Fibroblast of skin of right biceps (primary cell): ENCODE data around the gene SLC38A2.
"Not testable (repeated sequence)": the region's sequence is repeated elsewhere in the genome, so short reads cannot be mapped to it uniquely, and the experiment has no call there.

Experiments
- DNase-seq: peaks from one replicate; pipeline ENCODE4 v3.0.0-alpha.2; 2013

Gene SLC38A2

DNA sequence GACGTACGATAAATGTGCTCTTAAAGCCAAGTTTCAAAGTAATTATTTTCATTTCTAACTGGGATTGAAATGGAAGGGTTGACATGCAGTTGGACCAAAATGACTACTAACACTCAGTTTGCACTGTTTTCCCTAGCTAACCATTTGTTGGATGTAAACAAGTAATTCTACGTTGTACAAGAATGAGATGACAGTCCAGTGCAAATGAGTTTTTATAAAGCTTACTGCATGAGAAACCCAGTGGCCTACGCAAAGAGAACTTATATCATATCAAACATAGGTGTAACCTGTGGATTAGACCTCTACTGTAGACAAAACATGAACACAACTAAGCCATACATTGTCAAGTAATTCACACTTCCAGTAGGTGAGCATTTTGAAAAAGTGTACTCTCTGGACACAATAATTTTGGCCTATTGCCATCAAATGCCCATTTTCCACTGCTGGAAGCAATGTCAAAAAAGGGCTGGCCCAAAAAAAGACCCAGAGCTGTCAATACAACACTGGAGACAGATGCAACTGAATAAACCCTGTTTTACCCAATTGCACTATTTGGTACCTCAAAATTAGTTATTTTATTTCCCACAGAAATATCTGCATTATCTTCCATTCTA is 12.8 kb downstream of the SLC38A2 start:
- no peak for DNase-seq

DNA sequence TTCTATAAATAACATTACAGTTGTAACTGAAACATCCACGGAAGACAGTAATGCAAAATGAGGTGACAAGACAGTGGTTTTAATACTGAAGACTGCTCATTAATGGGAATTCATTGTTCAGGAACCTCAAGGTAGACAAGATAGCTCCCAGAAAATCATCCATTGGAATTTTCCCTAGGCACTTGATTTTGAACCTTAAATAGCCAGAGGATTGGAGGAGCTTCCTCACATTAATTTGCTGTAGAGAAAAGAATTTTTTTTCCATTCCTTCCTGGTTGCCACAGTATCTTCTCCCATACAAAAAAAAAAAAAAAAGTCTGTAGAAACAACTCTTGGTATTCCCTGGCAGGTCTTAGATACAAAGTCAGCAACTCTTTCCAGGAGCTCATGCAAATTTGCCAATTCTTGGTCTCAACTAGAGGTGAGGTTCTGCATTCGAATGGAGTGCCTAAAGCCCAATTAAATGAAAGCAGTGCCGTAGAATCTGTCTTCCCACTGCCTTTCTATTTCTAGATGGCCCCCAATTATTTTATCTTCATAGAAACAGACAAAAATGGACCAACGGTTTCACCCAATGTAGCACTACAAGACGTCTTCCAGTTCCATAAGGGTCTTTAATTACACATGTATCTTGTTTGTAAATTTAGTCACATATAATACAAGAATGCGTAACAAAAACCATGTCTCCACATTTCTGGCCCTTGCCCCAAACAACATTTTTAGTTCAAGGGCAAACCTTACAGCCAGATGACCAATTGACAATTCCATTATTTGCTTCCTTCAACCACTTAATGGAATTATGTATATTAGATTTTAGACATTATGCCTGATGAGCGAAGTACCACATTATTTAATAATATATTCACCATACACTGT is 13.5 kb downstream of the SLC38A2 start:
- no peak for DNase-seq

DNA sequence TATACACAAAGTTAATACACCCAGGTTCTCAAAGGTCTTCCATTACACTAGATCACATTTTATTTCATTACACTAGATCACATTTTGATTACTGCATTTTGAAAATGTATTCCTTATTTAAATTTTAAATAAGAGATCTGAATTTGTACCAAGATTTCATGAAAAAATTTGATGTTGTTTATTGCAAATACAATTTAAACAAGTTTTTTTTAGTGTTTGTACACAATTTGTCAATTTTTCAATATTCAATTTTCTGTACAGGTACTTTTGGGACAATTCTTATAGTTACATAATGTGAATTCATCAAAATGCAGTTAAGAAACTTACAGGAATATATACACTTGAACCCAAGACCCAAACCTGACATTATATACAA is 14.3 kb downstream of the SLC38A2 start:
- DNase-seq: no peak

DNA sequence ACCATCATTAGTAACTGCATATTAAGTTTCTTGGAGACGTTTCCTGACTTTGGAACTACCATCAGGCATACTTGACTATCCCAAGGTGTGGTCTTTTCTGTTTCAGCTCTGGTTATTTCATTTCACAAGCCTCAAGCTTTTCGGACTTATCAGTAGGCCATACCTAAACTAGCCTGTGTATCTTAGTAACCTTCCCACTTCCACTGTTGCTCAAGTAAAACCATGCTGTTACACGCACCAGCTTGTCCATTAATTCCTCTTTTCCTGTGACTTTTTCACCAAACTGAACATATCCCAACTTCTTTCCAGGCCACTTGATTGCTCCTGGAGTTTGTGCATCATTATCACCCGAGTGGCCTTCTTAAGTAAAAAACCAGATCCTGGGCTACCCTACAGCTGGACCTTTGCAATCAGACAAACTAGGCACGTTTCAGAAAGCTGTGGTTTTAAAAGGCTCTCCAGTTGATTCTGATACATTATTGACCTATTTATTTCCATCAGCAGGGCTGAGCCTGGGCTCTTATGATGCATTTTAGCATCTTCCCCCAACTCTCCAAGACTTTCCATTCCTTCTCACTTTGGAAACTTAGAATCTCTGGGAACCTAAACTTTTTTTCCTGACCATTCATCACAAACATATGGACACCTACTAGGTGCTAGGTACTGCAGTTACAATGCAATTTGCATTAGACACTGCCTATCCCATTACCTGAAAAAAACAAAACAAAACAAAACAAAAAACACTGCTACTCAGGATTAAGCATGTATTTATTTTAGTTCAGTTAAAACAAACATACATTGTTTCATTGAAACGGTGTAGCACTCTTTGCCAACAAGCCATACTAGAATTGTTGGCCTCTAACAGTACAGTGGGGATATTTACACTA is 14.9 kb downstream of the SLC38A2 start:
- peak; percentile 86 for DNase-seq

DNA sequence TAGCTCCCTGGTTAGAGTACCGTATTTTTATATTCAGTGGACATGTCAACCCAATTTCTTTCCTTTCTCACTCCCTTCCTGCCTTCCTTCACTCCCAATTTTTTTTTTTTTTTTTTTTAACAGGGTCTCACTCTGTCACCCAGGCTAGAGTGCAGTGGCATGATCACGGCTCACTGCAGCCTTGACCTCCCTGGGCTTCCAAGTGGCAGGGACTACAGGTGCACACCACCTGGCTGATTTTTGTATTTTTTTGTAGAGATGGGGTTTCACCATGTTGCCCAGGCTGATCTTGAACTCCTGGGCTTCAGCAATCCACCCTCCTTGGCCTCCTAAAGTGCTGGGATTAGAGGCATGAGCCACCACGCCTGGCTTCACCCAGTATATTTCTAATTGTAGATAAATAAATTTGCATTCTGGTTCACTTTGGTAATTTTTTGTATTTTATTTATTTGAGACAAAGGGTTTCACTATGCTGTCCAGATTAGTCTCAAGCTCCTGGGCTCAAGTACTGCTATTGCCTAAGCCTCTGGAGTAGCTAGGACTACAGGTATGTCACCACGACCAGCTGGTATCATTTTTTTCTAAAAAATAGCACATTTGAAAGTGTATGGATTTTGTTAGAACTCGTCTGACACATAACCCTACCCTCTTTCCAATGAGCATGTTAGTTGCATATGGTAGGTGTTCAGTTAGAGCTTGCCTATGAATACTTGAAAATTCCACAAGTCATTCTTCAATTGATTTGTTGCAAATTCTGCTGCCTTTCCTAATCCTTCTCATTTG is 15.7 kb downstream of the SLC38A2 start:
- no peak for DNase-seq

DNA sequence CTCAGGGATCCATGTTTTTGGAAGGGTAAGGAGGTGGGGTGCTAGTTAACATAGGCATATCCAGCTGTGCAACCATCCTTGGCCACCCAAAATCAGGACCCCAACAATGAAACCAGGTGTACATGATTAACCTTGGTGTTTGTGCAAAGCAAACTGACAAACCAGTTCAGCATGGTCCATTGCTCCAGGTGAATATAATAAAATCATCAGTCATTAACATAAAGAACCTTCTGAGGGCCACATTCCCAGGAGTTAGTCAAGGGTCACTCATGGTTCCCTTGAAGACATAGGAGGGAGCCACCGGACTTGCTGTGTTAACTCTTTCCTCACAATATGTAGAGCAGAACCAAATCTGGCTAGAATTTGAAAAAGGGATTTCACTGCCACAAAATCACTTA is 17.8 kb downstream of the SLC38A2 start:
- no peak for DNase-seq

DNA sequence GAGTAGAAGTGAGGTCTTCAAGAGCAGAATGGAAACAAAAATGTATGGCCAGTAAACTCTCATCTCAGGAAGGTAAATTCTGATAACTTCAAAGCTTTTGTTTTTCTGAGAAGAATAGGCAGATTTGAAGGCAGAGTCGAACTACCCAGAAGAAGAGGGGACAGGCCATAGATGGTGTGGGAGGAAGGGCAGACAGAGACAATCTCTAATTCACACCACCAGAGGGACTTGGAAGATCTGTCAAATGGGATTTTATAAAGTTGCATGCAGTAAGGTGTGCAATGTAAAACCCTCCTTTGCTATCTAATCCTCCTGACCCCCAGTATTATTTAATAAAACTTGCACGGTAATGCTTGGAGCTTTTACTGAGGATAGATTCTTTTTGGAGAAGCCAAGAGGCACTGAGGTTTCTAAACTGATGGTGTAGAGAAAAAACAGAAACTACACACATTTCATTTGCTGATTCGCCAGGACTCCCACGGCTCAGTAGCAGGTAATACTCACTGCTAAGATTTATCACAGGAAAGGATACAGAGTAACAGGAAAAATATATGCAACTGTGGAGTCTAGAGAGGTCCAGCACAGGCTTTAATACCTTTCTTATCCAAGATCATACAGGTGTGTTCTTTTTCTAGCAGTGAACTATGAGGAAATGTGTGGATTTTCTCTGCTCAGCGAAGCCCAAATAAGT is 18.3 kb downstream of the SLC38A2 start:
- no peak for DNase-seq

DNA sequence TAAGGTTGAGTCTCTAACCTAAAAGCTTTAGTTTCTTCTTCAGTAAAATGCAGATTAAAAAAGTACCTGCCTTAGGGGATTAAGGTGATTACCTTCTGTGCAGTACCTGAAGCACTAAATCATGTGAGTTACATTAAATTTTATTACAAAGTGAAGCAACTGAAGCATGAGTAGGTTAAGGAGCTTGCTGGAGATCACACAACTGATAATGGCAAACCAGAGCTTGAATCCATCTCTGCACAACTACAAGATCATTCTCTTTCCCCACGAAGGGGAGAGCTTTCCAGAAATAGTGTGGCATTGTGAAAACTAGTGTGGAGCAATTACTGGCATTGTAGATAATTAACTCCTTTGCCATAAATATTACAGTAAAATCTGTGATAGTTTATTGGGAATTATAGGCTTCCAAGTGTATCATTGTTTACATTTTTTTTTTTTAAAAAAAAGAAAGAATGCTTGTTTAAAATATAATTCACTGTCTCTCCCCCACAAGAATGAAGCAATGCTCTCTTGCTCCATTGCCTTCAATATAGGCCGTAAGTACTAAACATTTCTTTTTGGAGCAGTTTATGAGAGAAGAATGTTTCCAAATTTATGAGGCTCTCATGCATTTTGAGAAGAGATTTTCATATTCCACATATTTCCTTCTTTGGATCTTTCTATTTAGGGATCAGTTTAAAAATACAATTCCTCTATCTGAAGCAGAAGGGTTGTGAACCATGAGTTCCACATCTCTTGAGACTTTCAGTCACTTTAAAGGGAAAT is 20.5 kb downstream of the SLC38A2 start:
- no peak for DNase-seq

DNA sequence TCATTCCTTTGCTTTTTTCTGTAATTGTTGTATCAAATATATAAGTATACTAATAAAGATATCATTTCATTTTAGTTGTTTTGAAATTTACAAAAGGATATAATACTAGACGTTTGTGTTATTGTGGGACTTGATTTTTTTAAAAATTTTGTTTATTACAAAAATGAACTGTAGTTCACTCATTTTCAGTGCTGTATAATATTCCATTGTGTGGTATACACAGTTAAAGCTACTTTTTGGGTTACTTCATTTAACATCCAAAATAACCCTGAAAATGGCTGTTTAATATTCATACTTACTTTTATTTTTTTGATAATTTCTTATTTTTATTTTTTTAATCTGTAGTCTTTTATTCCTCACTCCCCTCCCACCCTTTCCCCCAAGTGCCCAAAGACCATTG is 21.4 kb downstream of the SLC38A2 start:
- DNase-seq: no peak

DNA sequence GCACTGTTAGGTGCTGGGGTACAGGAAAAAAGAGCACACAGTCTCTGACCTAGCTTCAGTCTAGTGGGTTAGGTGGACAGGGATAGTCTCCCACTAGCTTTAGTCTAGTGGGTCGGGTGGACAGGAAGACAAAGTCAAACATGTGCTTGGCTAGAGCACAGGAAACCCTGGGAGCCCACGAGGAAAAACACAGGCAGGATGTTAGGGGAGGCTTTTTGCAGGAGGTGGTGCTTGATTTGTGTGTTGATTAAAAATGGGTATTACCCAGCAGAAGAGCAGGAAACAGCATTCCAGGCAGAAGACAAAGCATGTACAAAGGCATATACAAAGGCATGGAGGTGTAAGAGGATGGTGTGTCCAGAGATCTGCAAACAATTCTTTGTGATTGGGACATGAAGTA is 23.3 kb downstream of the SLC38A2 start:
- DNase-seq: no peak

DNA sequence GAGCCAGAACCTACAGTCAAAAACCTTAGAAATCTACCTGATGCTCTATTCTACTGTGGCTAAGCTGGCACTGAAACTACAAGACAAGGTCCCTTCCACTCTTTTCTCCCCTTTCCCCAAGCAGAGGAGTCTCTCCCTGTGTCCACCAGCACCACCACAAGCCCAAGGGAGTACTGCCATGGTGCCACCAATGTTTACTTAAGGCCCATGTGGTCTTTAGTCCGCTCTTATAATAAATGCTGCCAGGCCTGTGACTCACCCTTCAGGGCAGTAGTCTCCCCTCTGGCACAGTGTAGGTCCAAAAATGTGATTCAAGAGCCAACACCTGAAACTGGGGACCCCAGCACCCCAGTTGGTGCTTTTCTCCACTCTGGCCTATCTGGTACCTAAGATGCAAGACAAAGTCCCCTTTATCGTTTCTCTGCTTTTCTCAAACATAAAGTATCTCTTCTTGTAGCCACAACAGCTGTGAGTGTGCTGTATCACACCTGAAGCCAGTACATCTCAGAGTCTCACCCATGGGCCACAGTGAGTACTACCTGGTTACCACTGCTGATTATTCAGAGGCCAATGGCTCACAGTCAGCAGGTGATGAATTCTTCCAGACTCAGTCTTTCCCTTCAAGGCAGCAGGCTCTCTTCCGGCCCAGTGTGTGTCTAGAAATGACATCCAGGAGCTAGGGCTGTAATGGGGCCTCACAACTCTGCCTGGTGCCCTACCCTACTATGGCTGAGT is 29.3 kb downstream of the SLC38A2 start:
- no peak for DNase-seq

DNA sequence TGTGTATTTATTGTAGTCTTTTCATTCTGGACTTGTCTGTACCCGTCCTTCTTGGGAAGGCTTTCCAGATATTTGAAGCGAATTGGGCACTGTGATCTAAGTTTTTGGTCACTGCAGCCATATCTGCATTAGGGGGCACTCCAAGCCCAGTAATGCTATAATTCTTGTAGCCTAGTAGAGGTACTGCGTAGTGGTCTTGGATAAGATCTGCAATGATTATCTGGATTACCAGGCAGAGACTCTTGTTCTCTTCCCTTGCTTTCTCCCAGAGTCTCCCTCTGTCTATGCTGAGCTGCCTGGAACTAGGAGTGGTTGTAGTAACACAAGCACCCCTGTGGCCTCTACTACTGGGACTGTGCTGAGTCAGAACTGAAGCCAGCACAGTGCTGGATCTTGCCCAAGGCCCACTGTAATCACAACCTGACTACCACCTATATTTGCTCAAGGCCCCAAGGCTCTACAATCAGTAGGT is 30.0 kb downstream of the SLC38A2 start:
- peak; percentile 52 for DNase-seq

DNA sequence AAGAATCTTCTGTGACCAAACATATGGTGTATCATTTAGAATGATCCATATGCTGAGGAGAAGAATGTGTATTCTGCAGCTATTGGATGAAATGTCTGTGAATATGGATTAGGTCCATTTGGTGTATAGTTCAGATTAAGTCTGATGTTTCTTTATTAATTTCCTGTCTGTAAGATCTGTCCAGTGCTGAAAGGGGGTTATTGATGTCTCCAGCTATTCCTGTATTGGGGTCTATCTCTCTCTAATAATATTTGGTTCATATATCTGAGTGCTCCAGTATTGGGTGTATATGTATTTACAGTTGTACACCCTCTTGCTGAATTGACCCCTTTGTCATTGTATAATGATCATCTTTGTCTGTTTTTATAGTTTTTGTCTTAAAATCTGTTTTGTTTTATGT is 33.5 kb downstream of the SLC38A2 start:
- no peak for DNase-seq

DNA sequence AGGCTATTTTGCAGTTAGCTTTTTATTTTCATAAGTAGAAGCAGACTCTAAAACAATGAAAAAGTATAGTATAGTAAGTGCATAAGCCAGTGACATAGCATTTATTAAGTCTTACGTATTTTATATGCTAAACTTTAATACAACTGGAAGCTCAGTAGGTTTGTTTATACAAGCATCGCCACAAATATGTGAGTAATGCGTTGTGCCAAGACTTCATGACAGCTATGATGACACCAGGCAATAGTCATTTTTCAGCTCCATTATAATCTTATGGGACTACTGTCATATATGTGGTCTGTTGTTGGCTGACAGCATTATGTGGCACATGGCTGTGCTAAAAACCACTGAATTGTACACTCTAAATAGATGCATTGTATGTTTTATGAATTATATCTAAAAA is 40.3 kb downstream of the SLC38A2 start:
- DNase-seq: peak; percentile 74

DNA sequence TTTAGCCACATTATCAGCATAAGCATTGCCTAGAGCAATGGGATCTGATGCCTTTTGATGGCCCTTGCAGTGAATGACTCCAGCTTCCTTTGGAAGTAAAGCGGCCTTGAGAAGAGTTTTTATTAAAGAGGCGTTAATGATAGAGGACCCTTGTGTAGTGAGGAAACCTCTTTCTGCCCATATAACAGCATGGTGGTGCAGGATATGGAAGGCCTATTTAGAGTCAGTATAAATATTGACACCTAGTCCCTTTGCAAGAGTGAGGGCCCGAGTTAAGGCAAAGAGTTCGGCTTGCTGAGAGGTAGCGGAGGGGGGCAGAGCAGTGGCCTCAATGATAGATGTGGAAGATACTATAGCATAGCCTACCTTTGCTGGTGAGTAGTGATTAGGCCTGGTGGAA is 47.5 kb downstream of the SLC38A2 start:
- DNase-seq: not testable (repeated sequence)

DNA sequence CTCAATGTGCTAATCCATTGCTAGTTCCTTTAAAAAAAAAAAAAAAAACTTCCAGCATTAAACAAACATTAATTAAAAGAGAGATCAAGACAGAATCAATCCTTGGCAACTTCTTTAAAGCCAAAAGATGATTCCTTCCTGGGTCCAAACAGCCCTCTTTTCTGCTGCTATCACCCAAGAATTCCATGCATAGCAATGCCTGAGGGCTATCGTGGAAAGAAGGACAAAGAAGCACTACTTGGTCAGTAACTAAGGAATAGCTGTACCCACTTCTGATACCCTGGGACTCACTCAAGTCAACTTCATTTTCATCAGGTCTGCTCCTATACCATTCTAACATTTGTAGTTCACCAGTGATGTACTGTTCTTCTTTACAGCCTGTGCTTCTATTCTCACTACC is 51.8 kb downstream of the SLC38A2 start:
- no peak for DNase-seq

DNA sequence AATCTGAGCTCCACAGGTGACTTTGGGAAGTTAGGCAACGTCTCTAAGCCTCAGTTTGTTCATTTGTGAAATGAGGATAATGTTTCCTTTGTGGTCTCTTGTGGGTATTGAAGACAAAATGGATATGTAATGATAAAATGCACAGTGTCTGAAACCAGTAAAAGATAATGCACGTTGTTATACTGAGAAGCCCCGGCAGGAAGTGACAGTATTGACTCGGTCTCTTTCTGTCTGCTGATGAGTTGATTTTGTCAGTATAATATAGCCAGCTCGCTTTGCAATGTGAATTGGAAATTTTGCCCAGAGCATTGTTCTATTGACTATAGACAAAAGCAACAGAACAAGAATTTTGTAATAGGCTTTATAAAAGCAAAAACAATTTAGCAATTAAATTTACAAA is 54.5 kb downstream of the SLC38A2 start:
- DNase-seq: no peak
